ENCODE results near the gene ALOX12B. TPM values are rescaled to one million over a fixed set of nuclear protein-coding genes. Genes with fewer than 3 reads are reported as not detected.

The ALOX12B gene
- total and polyA plus RNA-seq, 2 of the 8 experiments (the other 6 are each of a cell fraction or from before 2014, with no cell fraction given), result 0.86 TPM; not detected in 1

- Histone ChIP-seq H4K91ac (replicated peaks; ENCODE audit: insufficient read length, low read length) (no peak overlapping the region), H3K23me2 (ENCODE audit: low read depth, low read length) (no peaks in the 10 kb centered on the region; the same call in 1 of the 2 replicates), H2BK5ac (ENCODE audit: low read depth, low read length) (no peak overlapping the region), H2BK120ac (replicated peaks; ENCODE audit: low read depth, low read length) (no peak overlapping the region), H3K79me1 (ENCODE audit: low read depth, low read length) (no peaks in the 10 kb centered on the region), H3K4ac (replicated peaks; ENCODE audit: insufficient read length, low read depth, low read length) (no peak overlapping the region), H4K8ac (ENCODE audit: extremely low read depth, insufficient read depth, low read length) (no peak overlapping the region), H4K5ac (ENCODE audit: insufficient read length, low read depth, low read length) (no peak overlapping the region), H3K18ac (ENCODE audit: extremely low read depth, low read length) (no peak overlapping the region), H3K14ac (ENCODE audit: insufficient read length) (no peak overlapping the region), H4K20me1 (replicated peaks in 1 of 2; ENCODE audit: control insufficient read depth in 1 of 2, insufficient read depth in 2 of 2, low read length in 2 of 2) (no peaks in the 10 kb centered on the region), H3K79me2 (ENCODE audit: control insufficient read depth in 1 of 2, insufficient read depth in 2 of 2, low read length in 2 of 2) (no peaks in the 10 kb centered on the region), H2BK15ac (ENCODE audit: low read length) (no peak overlapping the region), H3K9ac (replicated peaks in 1 of 4; ENCODE audit: extremely low read depth in 1 of 4, low read depth in 3 of 4, low read length in 3 of 4) (no peak overlapping the region), H3K9me3 (ENCODE audit: insufficient read depth in 2 of 2, low read depth in 1 of 2, low read length in 1 of 2) (no peaks in the 10 kb centered on the region), H3K4me3 (ENCODE audit: extremely low read depth in 1 of 4, insufficient read depth in 2 of 4, low read depth in 3 of 4, low read length in 4 of 4) (no peak overlapping the region), H3K4me1 (replicated peaks in 1 of 4; ENCODE audit: control insufficient read depth in 3 of 4, insufficient read depth in 4 of 4, low read length in 3 of 4) (no peaks in the 10 kb centered on the region), H2BK20ac (ENCODE audit: low read length) (no peak overlapping the region), H3K36me3 (ENCODE audit: control insufficient read depth in 2 of 4, insufficient read depth in 4 of 4, low read length in 3 of 4) (no peaks in the 10 kb centered on the region; a peak in 1 of 8 replicates), H3K23ac (ENCODE audit: insufficient read length) (no peak overlapping the region), H2BK12ac (ENCODE audit: low read depth, low read length) (no peak overlapping the region), H3K56ac (replicated peaks; ENCODE audit: insufficient read length, low read depth, low read length) (no peak overlapping the region), H2AFZ (ENCODE audit: low read length) (no peak overlapping the region), H3K27ac (ENCODE audit: low read depth, low read length) (no peak overlapping the region), H3K4me2 (ENCODE audit: insufficient read depth in 1 of 2, low read depth in 2 of 2, low read length in 2 of 2) (no peak overlapping the region), H2AK5ac (ENCODE audit: low read depth, low read length) (no peak overlapping the region), H3K27me3 (replicated peaks in 1 of 4; ENCODE audit: control insufficient read depth in 3 of 4, extremely low read depth in 1 of 4, insufficient read depth in 3 of 4, low read length in 3 of 4) (peaks cover 0 to 3% (median 2%) of the 10 kb centered on the region in 4 experiments; a peak in 4 of 7 replicates)
- WGBS, 2 experiments (ENCODE audit: extremely low coverage in 1 of 2, insufficient coverage in 1 of 2, insufficient read length in 1 of 2, insufficient replicate concordance in 2 of 2, low coverage in 1 of 2, low lambda C conversion rate in 2 of 2, missing lambda C conversion rate in 1 of 2), result 88% methylated on average over 8 of the region's 8 CpGs; no CpG with 5 or more reads in 1 of the 2 experiments
- DNase-seq (ENCODE audit: low read depth in 1 of 2, low spot score in 2 of 2) (no peak), FAIRE-seq (no peak)
- ChIA-PET CTCF (ENCODE audit: partially characterized antibody) (interaction anchor here (1.3 kb wide), 1 partner anchor 136 kb away, joined by 3 read pairs; no protein-coding TSS in a partner anchor), POLR2A (ENCODE audit: partially characterized antibody) (no interaction called here)
- TF ChIP-seq CEBPB (IDR thresholded peaks at IDR 0.05; ENCODE audit: low read depth, low read length) (no peak), POU5F1 (IDR thresholded peaks at IDR 0.05; ENCODE audit: low read depth, low read length) (no peak), RXRA (IDR thresholded peaks at IDR 0.05; ENCODE audit: insufficient read depth, low read depth, low read length) (no peak)
Measured at GRCh38 chr17:8048736-8049135, 38.8 kb downstream of the ALOX12B start.
